Measurements from ENCODE around the gene ADAP1.

DNA sequence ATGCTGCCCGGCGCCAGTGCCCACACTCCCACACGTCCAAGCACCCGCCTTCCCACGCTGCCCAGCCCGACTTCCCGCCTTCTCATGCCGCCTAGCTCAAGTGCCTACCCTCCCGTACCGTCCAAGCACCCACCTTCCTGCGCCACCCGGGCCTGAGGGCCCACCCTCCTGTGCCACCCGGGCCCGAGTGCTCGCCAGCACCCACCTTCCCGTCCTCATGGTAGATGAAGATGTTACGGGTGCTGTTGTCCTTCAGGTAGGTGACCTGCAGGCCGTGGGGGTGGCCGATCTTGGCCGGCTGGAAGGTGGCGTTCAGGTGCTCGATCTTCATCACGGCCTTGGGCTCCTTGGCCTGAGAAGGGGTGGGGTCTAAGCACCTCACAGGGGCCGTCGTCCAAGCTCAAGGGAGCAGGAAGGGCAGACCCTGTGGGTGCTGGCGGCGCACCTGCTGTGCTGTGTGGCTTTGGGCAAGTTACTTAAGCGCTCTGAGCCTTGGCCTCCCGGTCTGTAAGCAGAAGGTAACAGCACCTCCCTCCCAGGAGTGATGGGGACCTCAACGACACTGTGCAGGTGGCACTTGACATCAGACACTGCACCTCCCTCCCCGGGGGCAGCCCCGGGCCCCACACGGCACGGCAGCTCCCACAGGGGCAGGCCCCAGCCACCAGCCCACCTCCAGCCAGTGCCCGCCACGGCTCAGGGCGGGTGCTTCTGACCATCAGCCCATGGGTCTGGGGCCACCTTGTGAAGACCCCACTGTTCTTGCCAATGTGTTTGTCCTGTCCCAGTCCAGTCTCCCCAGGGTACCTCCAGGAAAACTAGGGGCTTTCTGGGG, 50.3 kb downstream of the ADAP1 start:
- TF ChIP-seq, protein P1, sequence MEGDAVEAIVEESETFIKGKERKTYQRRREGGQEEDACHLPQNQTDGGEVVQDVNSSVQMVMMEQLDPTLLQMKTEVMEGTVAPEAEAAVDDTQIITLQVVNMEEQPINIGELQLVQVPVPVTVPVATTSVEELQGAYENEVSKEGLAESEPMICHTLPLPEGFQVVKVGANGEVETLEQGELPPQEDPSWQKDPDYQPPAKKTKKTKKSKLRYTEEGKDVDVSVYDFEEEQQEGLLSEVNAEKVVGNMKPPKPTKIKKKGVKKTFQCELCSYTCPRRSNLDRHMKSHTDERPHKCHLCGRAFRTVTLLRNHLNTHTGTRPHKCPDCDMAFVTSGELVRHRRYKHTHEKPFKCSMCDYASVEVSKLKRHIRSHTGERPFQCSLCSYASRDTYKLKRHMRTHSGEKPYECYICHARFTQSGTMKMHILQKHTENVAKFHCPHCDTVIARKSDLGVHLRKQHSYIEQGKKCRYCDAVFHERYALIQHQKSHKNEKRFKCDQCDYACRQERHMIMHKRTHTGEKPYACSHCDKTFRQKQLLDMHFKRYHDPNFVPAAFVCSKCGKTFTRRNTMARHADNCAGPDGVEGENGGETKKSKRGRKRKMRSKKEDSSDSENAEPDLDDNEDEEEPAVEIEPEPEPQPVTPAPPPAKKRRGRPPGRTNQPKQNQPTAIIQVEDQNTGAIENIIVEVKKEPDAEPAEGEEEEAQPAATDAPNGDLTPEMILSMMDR (IDR thresholded peaks at IDR 0.05) = no peak
- no peak for TF ChIP-seq POLR2AphosphoS5 (IDR thresholded peaks at IDR 0.05)
